Activated T-cell treated with anti-CD3 and anti-CD28 coated beads for 48 hours (primary cell): ENCODE data around the gene EML5.
"Not testable (repeated sequence)": the region's sequence is repeated elsewhere in the genome, so short reads cannot be mapped to it uniquely, and the experiment has no call there.

Experiments
- DNase-seq: peaks from one replicate; pipeline ENCODE4 v3.0.0-alpha.2; 2020; ENCODE audit warnings: low read depth

The EML5 gene

DNA sequence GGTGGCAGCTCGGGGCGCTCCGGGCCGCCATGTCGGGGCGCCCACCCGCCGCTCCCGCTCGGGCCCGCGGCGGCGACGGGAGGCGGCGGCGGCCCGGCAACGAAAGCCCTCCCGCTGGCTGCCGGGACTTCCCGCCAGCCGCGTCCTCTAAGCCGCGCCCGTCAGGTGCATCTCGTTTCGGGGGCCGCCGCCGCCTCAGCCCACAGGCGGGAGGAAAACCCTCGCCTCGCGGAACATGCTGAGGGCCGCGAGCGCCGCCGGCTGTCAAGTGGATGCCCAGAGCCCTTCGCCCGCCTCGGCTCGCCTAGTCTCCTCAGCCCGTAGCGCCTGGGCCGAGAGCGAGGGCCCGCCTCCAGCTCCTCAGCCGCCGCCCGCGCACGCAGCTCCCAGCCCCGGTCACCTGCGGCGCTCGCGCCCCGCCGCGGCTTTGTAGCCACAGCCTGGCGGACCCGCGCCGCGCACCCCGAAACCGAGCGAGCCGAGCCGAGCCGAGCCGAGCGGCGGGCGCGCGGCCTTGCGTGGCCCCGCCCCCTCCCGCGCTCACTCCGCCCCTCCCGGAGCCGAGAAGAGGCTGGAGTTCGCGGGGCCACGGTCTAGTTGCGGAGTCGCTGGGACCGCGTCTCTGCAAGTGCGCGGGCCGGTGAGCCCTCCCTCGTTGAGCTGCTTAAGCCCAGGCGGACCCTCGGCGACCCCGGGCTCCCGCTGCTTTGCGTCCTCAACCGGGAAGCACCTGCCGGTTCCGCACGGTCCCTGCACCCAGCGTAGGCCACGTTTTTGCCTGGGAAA is at the start of gene EML5:
EML5 (minus strand) TSS at position 481 of the 786 bp plus-strand sequence; CDS start at position 31, 450 bp downstream.
- peak; percentile 83 for DNase-seq

DNA sequence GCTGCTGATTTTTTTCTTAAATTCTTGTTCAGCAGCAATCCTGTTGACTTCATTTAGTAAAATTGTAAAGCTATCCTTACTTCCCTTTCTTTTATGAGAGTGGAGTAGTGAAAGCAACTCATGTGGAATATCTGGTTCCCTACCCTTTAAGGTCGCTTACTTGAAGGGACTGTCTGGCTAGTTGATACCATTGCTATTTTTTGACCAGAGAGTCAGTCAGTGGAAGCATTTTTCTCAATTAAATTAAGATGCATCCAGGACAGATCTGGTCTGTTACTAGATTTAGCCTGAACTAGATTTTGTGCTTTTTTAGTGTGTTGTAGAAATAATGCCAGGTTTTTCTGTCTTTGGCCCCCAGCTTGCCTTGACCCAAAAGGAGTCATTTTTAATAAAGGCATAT is 49.7 kb upstream of the EML5 start:
- DNase-seq: no peak

DNA sequence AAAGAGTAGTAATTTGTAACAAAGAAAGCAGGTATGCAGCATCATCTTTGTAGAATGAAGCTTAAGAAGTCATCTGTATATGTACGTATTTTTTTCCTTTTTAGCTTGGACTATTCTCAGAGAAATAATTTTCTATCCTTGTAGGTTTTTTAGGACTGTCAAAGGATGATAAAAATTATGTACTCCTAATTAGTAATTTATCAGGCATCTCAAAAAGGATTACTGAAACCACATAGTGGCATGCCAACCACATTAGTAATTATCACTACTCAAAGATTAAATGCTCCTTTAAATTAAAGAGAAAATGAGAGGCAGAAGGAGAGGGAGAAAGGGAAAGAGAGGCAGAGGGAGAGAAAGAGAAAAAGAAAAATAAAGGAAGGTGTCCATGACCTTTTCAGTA is 49.0 kb upstream of the EML5 start:
- DNase-seq: no peak

DNA sequence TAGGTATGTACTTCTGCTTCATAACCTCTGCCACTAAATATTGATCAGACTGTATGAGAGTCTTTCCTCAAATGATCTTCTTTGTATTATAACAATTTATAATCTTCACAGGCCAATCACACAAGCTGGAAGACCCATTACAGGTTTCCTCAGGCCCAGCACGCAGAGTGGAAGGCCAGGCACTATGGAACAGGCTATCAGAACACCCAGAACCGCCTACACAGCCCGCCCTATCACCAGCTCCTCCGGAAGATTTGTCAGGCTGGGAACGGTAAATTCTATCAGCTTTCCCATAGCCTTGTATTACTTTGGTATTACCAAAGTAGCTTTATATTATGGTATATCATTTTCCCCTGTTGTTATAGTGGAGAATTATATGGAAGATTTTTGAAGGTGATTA is 48.2 kb upstream of the EML5 start:
- no peak for DNase-seq

DNA sequence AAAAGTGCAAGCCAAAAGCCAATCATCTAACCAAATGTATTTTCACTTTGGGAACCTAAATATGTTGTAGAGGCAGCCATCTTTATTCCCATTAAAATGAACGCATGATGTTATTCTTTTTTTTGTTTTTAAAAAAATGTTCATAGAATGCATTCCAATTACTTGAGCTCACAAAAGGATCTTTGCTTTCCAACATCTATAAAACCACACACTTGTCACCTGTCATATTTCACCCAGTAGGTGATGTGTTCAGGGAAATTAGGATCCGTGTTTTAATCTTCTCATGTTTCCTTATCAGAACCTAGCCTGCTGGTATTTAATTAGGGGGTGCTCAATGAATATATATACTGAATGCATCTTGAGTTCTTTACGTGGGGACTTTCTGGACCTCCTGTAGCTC is 45.3 kb upstream of the EML5 start:
- DNase-seq: no peak

DNA sequence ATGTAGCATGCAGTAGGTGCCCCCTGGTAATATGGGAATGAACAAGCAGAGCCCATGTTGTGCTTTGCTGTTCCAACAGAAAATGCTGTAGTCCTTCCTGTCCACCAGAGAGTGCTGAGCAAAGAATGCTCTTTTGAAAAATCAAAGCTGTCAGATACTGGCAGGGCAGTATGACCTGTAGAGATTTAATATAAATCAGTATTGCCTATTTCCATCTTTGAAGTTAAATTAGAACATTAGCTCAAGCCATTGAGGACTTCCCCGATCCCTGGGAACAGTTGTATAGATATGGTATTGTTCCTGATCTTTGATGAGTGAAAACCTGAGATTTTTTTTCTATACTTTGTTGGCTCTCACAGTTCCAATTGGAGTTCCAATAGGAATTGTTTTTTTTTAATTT is 44.7 kb upstream of the EML5 start:
- no peak for DNase-seq

DNA sequence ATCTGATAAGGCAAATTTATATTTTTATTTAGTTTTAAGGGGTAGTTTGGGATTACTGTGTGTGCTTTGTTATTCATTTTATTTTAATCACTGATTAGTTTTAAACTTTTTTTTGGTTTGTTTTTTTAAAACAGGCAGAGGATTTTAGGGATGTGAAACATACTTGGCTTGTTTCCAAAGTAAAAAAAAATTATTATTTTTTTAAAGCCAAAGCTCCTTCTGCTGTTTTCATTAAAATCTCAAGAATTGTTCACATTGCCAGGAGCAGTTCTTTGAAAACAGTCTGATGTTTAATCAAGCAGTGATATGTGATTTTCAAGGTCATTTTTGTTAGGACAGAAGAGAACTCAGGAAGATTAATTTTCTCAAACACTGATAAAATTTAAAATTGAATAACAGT is 42.9 kb upstream of the EML5 start:
- DNase-seq: no peak

DNA sequence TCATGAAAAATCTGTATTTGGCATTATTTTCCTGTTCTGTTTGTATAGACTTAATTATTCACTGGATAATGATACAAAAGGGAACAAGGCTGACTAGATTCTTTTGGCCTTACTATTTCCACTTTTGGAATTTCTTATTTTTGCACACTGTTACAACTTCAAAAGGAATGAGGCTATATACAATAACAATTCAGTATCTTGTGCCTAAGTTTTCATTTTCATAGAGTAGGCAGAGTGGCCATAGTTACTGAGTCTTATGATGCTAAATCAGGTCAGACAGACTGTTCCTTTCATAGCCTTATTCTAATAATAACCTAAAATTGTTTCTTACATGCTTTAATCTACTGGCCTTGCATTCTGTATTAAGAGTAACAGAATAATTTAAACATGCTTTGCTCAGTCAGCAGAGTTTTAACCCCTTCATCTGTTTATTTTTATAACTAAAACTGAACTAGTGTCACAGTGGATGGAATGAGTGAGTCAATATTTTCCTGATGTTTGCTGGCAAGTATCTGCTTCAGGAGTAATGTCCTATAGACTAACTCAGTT is 42.2 kb upstream of the EML5 start:
- no peak for DNase-seq

DNA sequence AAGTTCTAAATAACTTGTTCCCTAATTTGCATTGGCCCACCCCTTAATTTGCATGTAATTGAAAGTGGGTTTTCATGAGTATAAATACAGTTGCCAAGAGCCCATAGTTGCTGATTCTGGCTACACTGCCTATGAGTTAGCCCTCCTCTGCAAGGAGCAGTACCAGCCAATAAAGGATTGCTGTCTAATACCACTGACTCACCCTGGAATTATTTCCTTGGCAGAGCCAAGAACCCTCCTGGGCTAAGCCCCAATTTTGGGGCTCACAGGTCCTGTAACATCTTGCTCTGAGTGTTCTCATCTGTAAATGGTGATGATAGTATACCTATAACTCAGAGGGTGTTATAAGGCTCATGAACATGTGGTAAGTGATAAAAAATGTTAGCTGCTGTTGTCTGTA is 38.5 kb upstream of the EML5 start:
- no peak for DNase-seq

DNA sequence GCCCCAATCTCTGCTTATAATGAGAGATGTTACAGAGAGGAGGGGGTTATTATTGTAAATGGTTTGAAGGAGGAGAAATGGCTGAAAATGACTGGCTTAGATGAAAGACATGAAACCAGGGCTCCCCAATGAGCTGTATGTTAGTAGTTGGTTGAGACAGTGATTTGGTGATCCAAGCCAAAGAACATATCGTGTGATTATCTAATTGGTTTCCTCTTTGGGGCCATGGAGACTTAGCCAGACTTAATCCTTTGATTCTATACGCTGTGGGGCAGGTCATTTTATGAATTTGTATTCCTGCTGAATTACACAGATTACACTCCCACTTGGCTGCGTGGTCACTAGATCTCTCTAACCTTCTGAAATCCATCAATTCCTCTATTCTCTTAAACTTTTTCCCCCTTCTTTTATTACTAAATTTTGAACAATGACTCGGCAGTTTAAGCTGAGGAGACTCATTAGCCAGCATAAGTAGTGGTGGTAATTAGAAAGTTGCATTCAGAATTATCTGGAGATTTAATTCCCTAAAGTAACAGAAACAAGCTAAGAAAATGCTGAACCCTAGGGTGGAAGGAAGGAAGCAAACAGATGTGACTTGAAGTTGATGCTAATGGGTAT is 37.0 kb upstream of the EML5 start:
- no peak for DNase-seq

DNA sequence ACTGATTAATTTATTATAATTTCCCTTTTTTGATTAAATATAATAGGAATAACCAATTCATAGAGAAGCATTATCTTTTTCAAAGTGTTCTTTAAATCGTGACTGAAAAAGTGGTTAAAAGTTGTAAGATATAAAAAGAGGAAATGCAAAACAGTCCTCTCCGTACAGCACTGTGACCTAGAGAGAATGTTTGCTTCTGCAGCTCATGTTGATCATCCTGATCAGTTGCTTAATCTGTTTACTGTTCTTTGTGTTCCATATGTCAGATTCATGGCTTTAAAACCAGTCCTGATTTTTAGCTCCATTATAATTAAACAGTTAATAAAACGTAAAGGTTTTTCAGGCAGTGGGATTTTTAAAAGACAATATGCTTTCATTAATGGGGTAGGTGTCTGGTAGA is 36.4 kb upstream of the EML5 start:
- DNase-seq: no peak

DNA sequence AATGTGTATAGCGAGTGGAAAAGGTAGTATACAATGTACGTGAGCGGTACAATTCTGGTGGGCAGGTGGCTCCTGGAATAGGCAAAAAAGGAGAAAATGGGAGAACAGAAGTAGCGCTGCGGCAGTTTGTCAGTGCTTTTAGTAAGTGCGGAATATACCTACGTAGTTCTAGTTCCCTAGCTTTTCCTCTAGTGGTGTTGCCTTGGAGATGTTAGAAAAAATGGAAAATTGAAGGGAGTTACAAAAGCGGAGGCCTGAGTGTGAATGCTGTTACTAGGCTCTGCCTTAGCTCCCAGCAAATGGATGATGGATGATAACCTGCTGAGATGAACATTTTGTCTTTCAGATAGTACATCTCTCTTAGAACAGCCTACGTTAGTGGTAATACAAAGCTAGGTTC is 32.8 kb upstream of the EML5 start:
- DNase-seq: no peak

DNA sequence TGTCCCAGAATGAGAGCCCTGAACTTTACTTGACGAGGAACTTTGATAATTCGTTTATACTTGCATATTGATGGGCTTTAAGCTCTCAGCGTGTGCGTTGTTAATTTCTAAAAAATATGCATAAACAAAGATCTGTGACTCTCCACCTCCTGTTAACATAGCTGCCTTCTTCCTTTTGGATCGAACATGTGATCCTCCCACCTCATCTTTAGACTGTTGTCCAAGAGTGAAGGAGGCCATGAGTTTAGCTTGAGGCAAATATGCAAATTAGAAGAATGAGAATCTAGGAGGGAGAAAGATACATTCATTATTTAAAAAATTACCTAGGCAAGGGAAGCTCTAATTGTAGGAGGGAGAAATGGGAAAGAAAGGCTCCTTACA is 32.3 kb upstream of the EML5 start:
- no peak for DNase-seq

DNA sequence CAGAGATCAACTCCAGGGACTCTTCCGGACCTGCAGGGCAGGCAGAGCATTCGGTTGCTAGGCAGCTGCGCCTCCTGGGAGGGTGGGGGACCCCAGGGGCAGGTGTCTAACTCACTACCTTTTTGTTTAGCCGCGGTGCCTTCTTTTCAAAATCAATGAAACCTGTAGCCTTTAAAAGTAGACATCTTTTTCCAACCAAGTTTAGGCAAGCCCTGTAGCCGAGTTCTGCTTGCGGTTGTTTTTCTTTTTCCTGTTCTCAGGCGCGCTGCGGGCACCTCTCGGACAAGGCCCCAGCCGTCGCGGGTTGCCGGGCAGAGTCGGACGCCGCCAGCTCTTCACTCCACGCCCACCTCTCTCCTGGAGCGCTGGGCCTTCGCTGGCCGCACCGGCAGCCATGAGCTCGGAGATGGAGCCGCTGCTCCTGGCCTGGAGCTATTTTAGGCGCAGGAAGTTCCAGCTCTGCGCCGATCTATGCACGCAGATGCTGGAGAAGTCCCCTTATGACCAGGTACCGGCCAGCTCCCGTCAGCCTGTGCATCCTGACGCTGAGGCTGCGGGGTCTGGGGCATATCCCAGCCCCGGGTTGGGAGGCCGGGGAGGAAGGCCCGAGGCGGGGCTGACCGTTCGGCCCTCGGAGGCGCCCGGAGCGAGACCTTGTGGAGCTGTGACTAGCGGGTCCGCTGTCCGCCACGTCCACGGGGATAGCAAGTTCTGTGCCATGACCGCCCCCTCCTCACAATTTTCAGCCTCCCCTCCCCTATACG is 31.7 kb upstream of the EML5 start, which contains the start of gene TTC8:
TTC8 (plus strand) TSS at position 338 of the 764 bp plus-strand sequence; CDS start at position 395, 57 bp downstream.
- peak; percentile 77 for DNase-seq

DNA sequence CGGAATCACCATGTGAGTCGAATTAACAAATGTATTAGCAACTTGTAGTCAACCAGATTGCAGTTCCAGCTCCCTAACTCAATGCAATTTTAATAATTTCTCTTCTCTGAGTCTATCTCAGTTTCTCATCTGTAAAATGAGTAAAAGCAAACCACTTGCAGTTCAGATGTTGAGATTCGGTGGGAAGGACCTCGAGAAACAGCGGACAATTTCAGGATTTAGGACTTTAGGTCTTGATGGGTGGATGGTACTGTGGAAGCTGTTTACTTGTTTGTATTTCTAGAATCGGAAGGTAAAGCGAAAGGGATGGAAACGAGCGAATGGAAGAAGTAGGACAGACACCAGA is 31.2 kb upstream of the EML5 start:
- DNase-seq: no peak

DNA sequence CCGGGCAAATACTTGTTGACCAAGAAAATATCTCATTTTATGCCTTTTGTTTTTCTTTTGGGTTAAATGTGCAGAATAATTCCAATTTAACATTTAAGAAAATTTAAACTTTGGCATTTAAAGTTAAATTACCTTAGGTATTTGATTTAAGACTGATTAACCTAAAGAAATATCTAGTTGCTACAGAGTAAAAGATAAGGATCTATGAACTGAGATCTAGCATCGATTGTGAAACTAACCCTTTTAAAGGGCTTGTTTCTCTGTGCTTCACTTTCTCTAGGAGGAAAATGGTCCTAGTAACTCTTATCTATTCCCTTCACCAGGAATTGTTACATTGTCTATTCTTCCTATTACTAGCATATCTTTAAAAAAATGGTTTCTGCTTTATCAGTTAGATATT is 29.1 kb upstream of the EML5 start:
- no peak for DNase-seq

DNA sequence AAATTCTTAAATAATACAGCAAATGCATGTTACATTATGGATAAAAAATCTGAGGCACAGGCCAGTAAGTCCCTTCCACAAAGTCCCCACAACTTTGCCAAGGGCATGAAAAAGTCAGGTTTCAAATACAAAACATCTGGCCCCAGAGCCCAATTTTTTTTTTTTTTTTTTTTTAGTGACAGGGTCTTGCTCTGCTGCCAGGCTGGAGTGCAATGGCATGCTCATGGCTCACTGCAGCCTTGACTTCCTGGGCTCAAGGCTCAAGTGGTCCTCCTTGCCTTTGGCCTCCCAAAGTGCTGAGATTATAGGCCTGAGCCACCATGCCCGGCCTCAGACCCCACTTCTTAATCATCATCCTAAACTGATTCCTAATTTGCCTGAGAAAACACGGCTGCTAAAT is 28.6 kb upstream of the EML5 start:
- DNase-seq: no peak

DNA sequence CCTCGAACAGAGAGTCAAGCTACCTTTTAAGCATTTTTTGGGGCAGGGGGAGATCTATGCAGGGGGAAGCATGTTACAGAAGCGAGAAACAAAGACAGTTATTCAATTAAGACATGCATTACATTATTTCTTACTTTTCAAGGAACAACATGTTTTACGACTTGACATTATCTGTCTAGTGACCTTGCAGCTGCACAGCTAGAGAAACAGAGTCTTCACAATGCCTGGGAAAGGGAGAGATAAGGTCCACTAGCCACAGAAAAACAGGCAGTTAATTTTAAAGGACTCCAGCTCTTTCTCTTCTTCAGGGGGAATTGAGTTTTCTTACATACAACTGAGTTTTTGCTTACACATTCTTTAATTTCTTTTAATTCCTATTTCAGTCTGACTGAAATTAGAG is 26.9 kb upstream of the EML5 start:
- DNase-seq: not testable (repeated sequence)

DNA sequence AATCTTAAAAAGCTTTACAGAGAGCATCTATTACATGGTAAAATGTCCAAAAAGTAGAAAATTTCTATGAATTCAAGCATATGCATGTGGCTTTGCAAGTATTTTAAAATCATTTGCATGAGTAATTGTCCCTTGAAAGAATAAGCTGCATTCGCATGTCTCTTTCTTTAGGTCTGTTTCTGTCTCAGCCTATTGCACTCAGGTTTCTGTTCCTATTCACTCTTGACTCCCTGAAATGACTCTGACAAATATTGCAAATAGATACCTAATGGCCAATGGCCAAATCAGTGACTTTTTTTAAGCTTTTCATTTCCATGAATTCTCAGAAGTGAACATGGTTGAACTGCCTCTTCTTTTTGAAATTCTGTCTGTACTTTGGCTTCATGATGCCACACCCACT is 25.3 kb upstream of the EML5 start:
- no peak for DNase-seq

DNA sequence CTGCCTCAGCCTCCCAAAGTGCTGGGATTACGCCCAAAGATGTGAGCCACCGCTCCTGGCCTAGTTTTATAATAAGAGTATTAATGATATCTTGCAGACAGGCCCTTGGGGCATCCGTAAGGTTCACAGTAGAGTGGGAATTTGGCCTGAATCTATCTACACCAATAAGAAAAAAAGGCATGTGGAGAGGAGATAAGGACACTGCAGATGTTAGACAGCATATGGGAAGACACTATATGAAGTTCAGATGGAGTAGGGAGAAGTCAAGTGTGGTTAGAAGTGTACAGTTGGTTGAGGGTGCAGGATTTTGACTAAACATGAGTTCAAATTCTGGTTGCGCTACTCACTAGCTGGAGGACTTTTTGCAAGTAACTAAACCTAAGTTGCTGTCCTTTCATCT is 23.2 kb upstream of the EML5 start:
- DNase-seq: no peak

DNA sequence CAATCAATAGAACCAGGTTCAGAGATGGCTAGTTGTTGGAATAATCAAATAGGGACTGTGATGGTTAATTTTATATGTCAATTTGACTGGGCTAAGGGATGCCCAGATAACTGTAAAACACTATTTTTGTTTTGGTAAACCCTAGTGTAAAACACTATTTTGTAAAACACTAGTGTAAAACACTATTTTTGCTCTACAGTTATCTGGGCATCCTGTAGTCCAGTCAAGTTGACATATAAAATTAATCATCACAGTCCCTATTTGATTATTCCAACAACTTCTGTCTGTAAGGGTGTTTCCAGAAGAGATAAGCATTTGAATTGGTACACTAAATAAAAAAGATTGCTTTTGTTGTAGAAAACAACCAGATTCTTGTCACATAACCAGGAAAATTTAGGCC is 15.6 kb upstream of the EML5 start:
- no peak for DNase-seq

DNA sequence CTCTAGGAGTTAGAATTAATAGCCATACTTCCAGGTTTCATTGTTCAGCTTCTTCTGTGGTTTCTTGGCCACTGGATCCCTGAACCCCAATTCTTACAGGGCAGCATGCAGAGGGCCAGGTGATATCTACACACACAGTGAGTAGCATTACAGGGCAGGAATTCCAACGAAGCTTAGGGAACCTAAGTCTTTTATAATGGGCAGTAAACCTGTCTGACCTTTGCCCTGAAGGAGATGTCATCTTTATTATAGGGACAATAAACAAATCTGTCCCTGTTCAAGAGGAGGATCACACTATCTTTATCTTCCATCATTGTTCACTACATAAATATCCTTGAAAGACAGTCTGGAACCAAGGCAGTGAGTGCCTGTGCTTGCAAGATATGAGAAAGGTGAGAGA is 11.7 kb upstream of the EML5 start:
- DNase-seq: no peak

DNA sequence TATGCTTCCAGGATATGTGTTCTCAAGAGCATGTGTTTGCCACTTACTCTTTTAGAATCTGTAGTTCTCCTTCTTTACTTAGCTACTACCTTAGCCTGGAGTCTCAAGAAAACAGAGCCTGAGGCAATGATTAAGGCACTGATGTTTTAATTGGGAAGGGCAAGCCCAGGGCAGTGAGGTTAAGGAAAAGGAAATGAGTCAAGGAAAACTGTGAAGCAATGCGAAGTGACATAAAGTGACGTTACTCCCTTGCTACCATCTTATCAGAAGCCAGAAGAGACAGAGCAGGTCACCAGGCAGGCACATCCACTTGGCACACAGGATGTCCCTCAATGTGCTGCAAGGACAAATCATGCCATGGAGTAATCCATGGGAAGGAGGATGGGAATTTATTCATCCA is 11.3 kb upstream of the EML5 start:
- no peak for DNase-seq
